Cardiac muscle cell (in vitro differentiated cells and primary cell): ENCODE data around the gene RHBDD1. TPM values are rescaled to one million over a fixed set of nuclear protein-coding genes. Genes with fewer than 3 reads are reported as not detected.

Experiments used
- DNase-seq, 2 donors: peaks; one replicate each; pipeline versions ENCODE4 v3.0.0 to v3.0.0-alpha.2; 2010 to 2017; ENCODE audit warnings: low read depth in 1 of 2, low spot score in 1 of 2
- H3K27ac ChIP-seq: fragments of 200-600 bp; sonication (generic); 2 replicates; pipeline ENCODE4 v1.5.1; 2016
- H3K27me3 ChIP-seq: fragments of 200-600 bp; sonication (generic); 2 replicates; pipeline ENCODE4 v1.6.0; 2016; ENCODE audit warnings: control low read depth
- H3K36me3 ChIP-seq: fragments of 200-600 bp; sonication (generic); 2 replicates; pipeline ENCODE4 v1.5.1; 2016; ENCODE audit warnings: control low read depth
- H3K4me1 ChIP-seq: fragments of 200-600 bp; sonication (generic); 2 replicates; pipeline ENCODE4 v1.8.1; 2017; ENCODE audit warnings: low read depth, mild to moderate bottlenecking, mixed run types
- H3K4me3 ChIP-seq: fragments of 200-600 bp; sonication (generic); 2 replicates; pipeline ENCODE4 v1.5.1; 2016; ENCODE audit warnings: mild to moderate bottlenecking
- H3K9me3 ChIP-seq: fragments of 200-600 bp; sonication (generic); 2 replicates; pipeline ENCODE4 v1.5.1; 2017; ENCODE audit warnings: low read depth, mild to moderate bottlenecking, control low read depth
- polyA plus RNA-seq: library from polyadenylated mRNA; unstranded; fragments of >200 nt; fragmentation: Nextera tagmentation; extraction: Ambion mirVana; gene quantifications from 2 replicates; pipeline ENCODE4 v1.2.1, GENCODE V29; 2016
- total RNA-seq: library from RNA; depleted of rRNA; stranded (reverse); fragments of >200 nt; gene quantifications from 2 replicates; pipeline ENCODE4 v1.2.3, GENCODE V29; 2016
- TF ChIP-seq, protein P1 (sequence below): IDR thresholded peaks from 2 replicates; pipeline ENCODE4 v1.5.1; 2012; ENCODE audit warnings: low read depth, mild to moderate bottlenecking, low read length

RHBDD1 gene
- total and polyA plus RNA-seq, 2 experiments from 2014 or later: 6.3 to 12.9 TPM

DNA sequence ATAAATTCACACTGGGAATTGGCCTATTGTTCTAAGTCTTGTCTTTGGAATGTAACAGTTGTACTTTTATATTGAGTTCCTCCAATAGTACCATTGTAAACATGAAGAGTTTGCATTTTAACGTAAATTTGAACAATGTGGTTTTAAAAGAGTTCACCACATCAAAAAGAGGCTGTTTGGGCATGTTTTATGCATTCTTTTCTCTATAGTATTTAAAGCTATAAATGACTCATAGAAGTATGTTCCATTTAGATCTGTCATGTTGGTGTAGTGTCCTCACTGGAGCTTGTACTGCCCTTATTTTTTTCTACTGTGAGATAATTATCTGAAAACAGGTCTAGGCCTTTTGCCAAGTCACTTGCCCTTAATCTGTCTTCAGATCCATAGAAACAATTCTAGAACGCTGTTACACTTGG, 141.9 kb downstream of the RHBDD1 start:
- no peaks in the 10 kb centered on the region for H3K9me3 ChIP-seq

DNA sequence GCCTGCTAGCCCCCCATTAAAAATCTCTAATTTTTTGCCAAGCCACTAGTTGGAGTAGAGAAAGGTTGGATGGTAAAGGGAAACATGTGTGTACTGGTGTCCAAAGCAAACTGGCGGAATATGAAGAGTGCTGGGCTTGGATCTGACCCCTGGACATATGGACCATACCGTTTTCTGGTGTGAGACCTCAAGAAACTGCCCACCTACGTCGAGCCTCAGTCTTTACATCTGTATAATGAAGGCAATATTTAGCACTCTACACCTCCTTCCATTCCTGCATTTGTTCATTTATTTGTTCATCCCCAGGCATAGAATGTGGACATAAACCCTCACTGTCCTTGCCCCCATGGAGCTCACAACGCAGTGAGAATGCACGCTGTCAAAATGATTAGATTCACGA, 142.4 kb downstream of the RHBDD1 start:
- Histone ChIP-seq H3K4me1 (no peaks in the 10 kb centered on the region), H3K27me3 (no peaks in the 10 kb centered on the region), H3K36me3 (no peaks in the 10 kb centered on the region), H3K9me3 (no peaks in the 10 kb centered on the region), H3K27ac (no peak overlapping the region), H3K4me3 (no peak overlapping the region)
- DNase-seq: no peak
- TF ChIP-seq, protein P1, sequence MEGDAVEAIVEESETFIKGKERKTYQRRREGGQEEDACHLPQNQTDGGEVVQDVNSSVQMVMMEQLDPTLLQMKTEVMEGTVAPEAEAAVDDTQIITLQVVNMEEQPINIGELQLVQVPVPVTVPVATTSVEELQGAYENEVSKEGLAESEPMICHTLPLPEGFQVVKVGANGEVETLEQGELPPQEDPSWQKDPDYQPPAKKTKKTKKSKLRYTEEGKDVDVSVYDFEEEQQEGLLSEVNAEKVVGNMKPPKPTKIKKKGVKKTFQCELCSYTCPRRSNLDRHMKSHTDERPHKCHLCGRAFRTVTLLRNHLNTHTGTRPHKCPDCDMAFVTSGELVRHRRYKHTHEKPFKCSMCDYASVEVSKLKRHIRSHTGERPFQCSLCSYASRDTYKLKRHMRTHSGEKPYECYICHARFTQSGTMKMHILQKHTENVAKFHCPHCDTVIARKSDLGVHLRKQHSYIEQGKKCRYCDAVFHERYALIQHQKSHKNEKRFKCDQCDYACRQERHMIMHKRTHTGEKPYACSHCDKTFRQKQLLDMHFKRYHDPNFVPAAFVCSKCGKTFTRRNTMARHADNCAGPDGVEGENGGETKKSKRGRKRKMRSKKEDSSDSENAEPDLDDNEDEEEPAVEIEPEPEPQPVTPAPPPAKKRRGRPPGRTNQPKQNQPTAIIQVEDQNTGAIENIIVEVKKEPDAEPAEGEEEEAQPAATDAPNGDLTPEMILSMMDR: no peak

More for the DNA sequence above, 141.9 kb downstream of the RHBDD1 start:
- no peak overlapping the region for H3K4me3 ChIP-seq
- H3K27ac ChIP-seq: no peak overlapping the region
- no peaks in the 10 kb centered on the region for H3K4me1 ChIP-seq
- TF ChIP-seq, protein P1: no peak
- peak in 1 of 2 donors; percentile 29 for DNase-seq
- H3K36me3 ChIP-seq: no peaks in the 10 kb centered on the region
- H3K27me3 ChIP-seq: no peaks in the 10 kb centered on the region

DNA sequence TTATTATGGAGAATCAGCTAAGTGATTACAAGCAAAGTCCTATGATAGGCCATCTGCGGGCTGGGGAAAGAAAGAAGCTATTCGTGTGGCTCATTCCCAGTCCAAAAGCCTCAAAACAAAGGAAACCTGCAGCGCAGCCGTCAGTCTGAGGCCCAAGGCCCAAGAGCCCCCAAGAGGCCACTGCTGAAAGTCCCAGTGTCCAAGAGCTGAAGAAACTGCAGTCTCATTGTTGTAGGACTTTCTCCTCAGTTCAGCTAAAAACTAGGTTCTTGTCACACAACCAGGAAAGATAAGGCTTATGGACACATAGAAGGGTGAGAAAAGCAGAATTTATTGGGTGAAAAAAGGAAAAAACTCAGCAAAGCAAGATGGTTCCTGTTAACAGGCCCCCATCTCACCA, 143.2 kb downstream of the RHBDD1 start:
- Histone ChIP-seq H3K27ac (no peak overlapping the region), H3K4me3 (no peak overlapping the region), H3K9me3 (no peaks in the 10 kb centered on the region), H3K36me3 (no peaks in the 10 kb centered on the region), H3K27me3 (no peaks in the 10 kb centered on the region), H3K4me1 (no peaks in the 10 kb centered on the region)
- TF ChIP-seq, protein P1: no peak
- no peak for DNase-seq

DNA sequence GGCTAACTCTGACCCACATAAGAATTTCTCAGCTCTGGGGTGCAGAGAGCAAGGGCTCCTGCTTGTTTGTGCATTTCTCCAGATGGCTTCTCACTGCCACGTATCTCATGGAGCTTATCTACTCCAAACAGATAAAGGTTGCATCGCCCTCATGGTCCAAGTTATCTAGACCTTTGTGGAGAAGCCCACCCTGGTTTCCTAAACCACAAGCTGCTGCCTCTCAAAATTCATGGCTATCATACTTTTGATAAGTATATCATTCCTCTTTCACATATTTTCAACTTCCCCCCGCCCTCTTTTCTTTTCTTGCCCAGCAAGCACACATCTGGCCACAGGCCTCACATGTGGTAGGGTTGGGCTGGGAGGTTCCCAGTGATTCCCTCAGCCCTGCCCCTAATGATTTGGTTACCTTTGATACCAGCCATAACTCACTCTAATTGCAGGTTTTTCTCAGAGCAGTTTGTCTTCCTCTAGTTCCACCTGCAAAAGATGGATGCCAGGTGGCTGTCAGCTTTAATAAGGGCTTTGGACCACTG, 146.0 kb downstream of the RHBDD1 start:
- Histone ChIP-seq H3K4me1 (no peaks in the 10 kb centered on the region), H3K4me3 (no peak overlapping the region), H3K27me3 (no peaks in the 10 kb centered on the region), H3K36me3 (no peaks in the 10 kb centered on the region), H3K27ac (no peak overlapping the region), H3K9me3 (no peaks in the 10 kb centered on the region)
- TF ChIP-seq, protein P1: no peak
- peak in 1 of 2 donors; percentile 31 for DNase-seq

DNA sequence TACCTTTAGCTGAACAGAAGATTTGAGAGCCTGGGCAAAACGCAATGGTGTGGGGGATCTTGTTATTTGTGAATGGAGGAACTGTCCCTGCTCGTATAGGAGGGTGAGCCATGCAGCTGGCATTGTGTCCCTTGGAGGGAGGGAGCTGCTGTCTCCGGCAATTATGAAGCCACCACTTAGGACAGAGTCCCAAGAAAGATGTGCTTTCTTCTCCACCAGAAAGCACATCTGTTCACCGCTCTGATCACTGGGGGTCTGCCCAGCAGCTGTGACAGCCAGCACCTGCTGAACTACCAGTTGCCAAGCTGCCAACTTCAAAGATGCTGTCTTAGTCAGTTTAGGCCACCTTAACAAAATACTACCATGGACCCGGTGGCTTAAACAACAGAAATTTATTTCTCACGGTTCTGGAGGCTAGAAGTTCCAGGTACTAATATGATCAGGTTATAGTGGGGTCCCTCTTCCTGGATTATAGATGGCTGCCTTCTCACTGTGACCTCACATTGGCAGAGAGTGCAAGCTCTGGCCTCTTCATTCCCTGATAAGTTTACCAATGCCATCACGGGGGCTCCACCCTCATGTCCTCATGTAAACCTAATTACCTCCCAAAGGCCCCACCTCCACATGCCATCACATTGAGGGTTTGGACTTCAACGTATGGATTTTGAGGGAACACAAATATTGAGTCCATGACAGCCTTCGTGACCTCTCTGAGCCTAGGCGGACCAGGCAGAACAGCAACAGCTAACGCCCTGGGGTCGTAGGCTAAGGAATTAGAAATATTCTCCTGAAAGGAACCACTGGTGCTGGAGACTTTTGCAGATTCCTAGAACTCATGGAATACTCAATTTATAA, 148.3 kb downstream of the RHBDD1 start:
- Histone ChIP-seq H3K36me3 (no peaks in the 10 kb centered on the region), H3K9me3 (no peaks in the 10 kb centered on the region), H3K4me1 (no peaks in the 10 kb centered on the region), H3K27ac (no peak overlapping the region), H3K27me3 (no peaks in the 10 kb centered on the region), H3K4me3 (no peak overlapping the region)
- no peak for DNase-seq
- TF ChIP-seq, protein P1: no peak
